ENCODE data around the gene BICRAL. TPM values are rescaled to one million over a fixed set of nuclear protein-coding genes. Genes with fewer than 3 reads are reported as not detected.
A peak's percentile ranks its signal among the peaks of the same experiment; 100 is the strongest.
"Not testable (repeated sequence)": the region's sequence is repeated elsewhere in the genome, so short reads cannot be mapped to it uniquely, and the experiment has no call there.

BICRAL gene
- total RNA-seq, 1 experiment from 2014 or later: 9.7 TPM

DNA sequence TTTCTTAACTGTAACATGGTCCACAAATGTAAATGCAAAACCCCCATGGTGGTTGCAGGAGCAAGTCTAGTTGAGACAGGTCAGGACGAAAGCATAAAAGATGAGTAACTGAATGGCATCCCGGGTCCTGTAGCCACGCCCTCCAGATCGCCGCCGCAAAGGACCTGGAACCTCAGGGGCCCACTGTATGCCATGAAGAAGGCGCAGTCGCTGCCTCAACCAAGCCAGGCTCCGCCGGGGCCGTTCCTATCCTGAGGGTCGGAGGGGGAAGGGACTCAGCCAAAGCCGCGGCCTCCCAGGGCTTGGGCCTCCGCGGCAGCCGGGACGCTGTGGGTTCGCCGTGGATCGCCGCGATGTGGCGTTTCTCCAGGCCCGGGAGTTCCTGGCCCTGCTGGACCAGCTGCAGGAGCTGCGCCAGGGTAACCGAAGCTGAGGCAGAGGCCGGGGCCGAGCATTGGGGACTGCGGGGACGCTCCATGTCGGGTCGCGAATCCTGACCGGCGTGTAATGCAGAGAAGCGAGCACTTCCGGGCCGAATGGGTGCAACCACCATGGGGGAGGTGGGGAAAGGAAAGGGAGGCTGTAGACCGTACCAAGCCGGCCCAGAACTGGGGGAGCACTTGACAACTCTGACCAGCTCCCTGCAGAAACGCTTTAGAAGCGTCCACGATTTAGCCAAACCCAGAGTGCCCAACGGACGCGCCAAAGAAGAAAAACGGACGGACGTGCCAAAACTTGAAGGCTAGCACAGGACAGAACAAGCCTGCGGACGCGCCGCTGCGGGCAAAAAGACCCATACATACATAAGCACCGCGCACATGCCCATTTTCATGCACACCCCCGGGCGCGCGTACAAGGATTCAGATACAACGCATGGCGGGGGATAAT, 108.7 kb downstream of the BICRAL start (continued):
- TF ChIP-seq, protein P1, sequence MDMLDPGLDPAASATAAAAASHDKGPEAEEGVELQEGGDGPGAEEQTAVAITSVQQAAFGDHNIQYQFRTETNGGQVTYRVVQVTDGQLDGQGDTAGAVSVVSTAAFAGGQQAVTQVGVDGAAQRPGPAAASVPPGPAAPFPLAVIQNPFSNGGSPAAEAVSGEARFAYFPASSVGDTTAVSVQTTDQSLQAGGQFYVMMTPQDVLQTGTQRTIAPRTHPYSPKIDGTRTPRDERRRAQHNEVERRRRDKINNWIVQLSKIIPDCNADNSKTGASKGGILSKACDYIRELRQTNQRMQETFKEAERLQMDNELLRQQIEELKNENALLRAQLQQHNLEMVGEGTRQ (CRISPR knock-in tag; IDR thresholded peaks at IDR 0.05): no peak
- TF ChIP-seq, protein P2, sequence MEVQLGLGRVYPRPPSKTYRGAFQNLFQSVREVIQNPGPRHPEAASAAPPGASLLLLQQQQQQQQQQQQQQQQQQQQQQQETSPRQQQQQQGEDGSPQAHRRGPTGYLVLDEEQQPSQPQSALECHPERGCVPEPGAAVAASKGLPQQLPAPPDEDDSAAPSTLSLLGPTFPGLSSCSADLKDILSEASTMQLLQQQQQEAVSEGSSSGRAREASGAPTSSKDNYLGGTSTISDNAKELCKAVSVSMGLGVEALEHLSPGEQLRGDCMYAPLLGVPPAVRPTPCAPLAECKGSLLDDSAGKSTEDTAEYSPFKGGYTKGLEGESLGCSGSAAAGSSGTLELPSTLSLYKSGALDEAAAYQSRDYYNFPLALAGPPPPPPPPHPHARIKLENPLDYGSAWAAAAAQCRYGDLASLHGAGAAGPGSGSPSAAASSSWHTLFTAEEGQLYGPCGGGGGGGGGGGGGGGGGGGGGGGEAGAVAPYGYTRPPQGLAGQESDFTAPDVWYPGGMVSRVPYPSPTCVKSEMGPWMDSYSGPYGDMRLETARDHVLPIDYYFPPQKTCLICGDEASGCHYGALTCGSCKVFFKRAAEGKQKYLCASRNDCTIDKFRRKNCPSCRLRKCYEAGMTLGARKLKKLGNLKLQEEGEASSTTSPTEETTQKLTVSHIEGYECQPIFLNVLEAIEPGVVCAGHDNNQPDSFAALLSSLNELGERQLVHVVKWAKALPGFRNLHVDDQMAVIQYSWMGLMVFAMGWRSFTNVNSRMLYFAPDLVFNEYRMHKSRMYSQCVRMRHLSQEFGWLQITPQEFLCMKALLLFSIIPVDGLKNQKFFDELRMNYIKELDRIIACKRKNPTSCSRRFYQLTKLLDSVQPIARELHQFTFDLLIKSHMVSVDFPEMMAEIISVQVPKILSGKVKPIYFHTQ (CRISPR knock-in tag; IDR thresholded peaks at IDR 0.05): peak; percentile 90
- TF ChIP-seq IRF2 (CRISPR knock-in tag; IDR thresholded peaks at IDR 0.05; ENCODE audit: borderline replicate concordance, low read depth) (peak; percentile 85; the same call in 1 of the 2 replicates), HMGA2 (CRISPR knock-in tag; IDR thresholded peaks at IDR 0.05) (no peak)
- TF ChIP-seq, protein P3, sequence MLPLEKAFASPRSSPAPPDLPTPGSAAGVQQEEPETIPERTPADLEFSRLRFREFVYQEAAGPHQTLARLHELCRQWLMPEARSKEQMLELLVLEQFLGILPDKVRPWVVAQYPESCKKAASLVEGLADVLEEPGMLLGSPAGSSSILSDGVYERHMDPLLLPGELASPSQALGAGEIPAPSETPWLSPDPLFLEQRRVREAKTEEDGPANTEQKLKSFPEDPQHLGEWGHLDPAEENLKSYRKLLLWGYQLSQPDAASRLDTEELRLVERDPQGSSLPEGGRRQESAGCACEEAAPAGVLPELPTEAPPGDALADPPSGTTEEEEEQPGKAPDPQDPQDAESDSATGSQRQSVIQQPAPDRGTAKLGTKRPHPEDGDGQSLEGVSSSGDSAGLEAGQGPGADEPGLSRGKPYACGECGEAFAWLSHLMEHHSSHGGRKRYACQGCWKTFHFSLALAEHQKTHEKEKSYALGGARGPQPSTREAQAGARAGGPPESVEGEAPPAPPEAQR (CRISPR knock-in tag; IDR thresholded peaks at IDR 0.05): no peak
- TF ChIP-seq, protein P4, sequence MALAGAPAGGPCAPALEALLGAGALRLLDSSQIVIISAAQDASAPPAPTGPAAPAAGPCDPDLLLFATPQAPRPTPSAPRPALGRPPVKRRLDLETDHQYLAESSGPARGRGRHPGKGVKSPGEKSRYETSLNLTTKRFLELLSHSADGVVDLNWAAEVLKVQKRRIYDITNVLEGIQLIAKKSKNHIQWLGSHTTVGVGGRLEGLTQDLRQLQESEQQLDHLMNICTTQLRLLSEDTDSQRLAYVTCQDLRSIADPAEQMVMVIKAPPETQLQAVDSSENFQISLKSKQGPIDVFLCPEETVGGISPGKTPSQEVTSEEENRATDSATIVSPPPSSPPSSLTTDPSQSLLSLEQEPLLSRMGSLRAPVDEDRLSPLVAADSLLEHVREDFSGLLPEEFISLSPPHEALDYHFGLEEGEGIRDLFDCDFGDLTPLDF (CRISPR knock-in tag; IDR thresholded peaks at IDR 0.05): no peak; the same call in 1 of the 2 replicates
- TF ChIP-seq, protein P5, sequence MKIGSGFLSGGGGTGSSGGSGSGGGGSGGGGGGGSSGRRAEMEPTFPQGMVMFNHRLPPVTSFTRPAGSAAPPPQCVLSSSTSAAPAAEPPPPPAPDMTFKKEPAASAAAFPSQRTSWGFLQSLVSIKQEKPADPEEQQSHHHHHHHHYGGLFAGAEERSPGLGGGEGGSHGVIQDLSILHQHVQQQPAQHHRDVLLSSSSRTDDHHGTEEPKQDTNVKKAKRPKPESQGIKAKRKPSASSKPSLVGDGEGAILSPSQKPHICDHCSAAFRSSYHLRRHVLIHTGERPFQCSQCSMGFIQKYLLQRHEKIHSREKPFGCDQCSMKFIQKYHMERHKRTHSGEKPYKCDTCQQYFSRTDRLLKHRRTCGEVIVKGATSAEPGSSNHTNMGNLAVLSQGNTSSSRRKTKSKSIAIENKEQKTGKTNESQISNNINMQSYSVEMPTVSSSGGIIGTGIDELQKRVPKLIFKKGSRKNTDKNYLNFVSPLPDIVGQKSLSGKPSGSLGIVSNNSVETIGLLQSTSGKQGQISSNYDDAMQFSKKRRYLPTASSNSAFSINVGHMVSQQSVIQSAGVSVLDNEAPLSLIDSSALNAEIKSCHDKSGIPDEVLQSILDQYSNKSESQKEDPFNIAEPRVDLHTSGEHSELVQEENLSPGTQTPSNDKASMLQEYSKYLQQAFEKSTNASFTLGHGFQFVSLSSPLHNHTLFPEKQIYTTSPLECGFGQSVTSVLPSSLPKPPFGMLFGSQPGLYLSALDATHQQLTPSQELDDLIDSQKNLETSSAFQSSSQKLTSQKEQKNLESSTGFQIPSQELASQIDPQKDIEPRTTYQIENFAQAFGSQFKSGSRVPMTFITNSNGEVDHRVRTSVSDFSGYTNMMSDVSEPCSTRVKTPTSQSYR (CRISPR knock-in tag; IDR thresholded peaks at IDR 0.05): peak; percentile 87

DNA sequence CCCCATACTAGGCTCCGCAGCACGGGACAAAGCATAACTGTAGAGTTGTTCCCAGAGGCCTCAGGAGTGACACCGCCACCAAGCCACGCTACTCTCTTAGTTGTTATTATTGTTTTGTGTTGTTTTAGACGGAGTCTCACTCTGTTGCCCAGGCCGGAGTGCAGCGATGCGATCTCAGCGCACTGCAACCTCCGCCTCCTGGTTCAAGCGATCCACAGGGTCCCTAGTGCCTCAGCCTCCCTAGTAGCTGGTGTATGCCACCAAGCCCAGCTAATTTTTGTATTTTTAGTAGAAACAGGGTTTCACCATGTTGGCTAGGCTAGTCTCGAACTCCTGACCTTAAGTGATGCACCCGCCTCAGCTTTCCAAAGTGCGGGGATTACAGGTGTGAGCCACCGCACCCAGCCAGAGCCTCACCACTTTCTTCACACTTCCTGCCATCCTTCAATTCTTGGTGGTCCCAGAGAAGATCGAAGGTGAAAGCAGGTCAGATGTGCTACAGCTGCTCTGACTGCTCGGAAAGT, 109.4 kb downstream of the BICRAL start:
- CTCF ChIA-PET: interaction anchor here (0.6 to 2.0 kb wide), 4 partner anchors 10 to 229 kb away, joined by 3 to 6 read pairs (median 4); no protein-coding TSS in a partner anchor
- H3K4me3 Mint-ChIP-seq: peak overlapping the region; percentile 87
- TF ChIP-seq NR1H2 (CRISPR knock-in tag; IDR thresholded peaks at IDR 0.05) (no peak), ZNF121 (CRISPR knock-in tag; IDR thresholded peaks at IDR 0.05) (peak; percentile 93)
- peaks cover 13% of the 10 kb centered on the region for H3K4me1 Mint-ChIP-seq
- no peaks in the 10 kb centered on the region for H3K27me3 Mint-ChIP-seq (ENCODE audit: low read depth)
- no peaks in the 10 kb centered on the region for H3K9me3 Mint-ChIP-seq
- H3K27ac Mint-ChIP-seq: peak overlapping the region; percentile 89
- ATAC-seq (no peak), DNase-seq (ENCODE audit: low spot score) (no peak)
- H3K36me3 Mint-ChIP-seq: peaks cover 15% of the 10 kb centered on the region
- POLR2A ChIA-PET: interaction anchor here (0.8 to 2.4 kb wide), 5 partner anchors 11 to 356 kb away, joined by 3 to 19 read pairs (median 4); partner anchors contain the start of genes PPP2R5D, RPL7L1 and TBCC

DNA sequence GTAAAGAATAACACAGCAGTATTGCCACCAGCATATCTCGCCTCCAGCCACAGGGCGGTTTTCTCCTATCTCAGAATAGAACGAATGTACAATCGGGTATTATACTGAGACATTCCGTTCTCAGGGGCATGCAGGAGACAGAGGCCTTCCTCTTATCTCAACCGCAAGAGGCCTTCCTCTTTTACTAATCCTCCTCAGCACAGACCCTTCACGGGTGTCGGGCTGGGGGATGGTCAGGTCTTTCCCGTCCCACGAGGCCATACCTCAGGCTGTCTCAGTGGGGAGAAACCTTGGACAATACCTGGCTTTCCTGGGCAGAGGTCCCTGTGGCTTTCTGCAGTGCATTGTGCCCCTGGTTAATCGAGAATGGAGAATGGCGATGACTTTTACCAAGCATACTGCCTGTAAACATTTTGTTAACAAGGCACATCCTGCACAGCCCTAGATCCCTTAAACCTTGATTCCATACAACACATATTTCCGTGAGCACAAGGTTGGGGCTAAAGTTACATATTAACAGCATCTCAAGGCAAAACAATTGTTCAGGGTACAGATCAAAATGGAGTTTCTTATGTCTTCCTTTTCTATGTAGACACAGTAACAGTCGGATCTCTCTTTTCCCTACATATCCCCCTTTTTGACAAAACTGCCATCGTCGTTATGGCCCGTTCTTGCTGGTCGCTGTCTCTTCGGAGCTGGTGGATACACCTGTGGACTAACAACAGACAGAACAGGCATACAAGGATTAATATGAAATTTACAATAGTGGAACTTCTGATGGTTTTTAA, 112.4 kb downstream of the BICRAL start:
- DNase-seq (ENCODE audit: low spot score); H3K27me3 Mint-ChIP-seq (ENCODE audit: low read depth); H3K4me3 Mint-ChIP-seq; ATAC-seq; H3K9me3 Mint-ChIP-seq; POLR2A ChIA-PET; H3K36me3 Mint-ChIP-seq; CTCF ChIA-PET; H3K27ac Mint-ChIP-seq: not testable (repeated sequence)
- H3K4me1 Mint-ChIP-seq: peaks cover 21% of the 10 kb centered on the region

Measured in WTC11 (cell line).